GM19467 (cell line): ENCODE results near the gene IL17F.
"Not testable (repeated sequence)": the region's sequence is repeated elsewhere in the genome, so short reads cannot be mapped to it uniquely, and the experiment has no call there.

Source experiments
- ATAC-seq: cut with Tn5 transposase; IDR thresholded peaks from one replicate; pipeline ENCODE4 v1.9.1; 2021; ENCODE audit warnings: mild to moderate bottlenecking, moderate library complexity; ENCODE audit not compliant: unreplicated experiment

IL17F gene

GRCh38 chr6:52249078-52249477, 4.8 kb upstream of the IL17F start:
- ATAC-seq: no peak

GRCh38 chr6:52245425-52245824, 1.1 kb upstream of the IL17F start:
- no peak for ATAC-seq

- ATAC-seq: no peak
These were observed 912 bp downstream of the IL17F start for GRCh38 chr6:52243282-52243893.

- ATAC-seq: no peak
These were observed 2.5 kb downstream of the IL17F start for GRCh38 chr6:52241819-52242218.

- ATAC-seq: peak; percentile 58
These were observed 10.1 kb downstream of the IL17F start for GRCh38 chr6:52233975-52234823.

- no peak for ATAC-seq
These were observed 11.3 kb downstream of the IL17F start for GRCh38 chr6:52233005-52233404.

GRCh38 chr6:52231406-52232127, 12.7 kb downstream of the IL17F start:
- ATAC-seq: no peak

- ATAC-seq: no peak
These were observed 13.6 kb downstream of the IL17F start for GRCh38 chr6:52230685-52231084.

- ATAC-seq: peak; percentile 99
These were observed 16.8 kb downstream of the IL17F start for GRCh38 chr6:52227495-52227894.

GRCh38 chr6:52221302-52221701, 23.0 kb downstream of the IL17F start:
- no peak for ATAC-seq

GRCh38 chr6:52217761-52218160, 26.5 kb downstream of the IL17F start:
- ATAC-seq: no peak

- ATAC-seq: no peak
These were observed 27.2 kb downstream of the IL17F start for GRCh38 chr6:52216932-52217575.

- no peak for ATAC-seq
These were observed 28.5 kb downstream of the IL17F start for GRCh38 chr6:52215787-52216186.

- ATAC-seq: no peak
These were observed 31.2 kb downstream of the IL17F start for GRCh38 chr6:52213127-52213526.

- ATAC-seq: peak; percentile 71
These were observed 34.1 kb downstream of the IL17F start for GRCh38 chr6:52210227-52210626.

- ATAC-seq: no peak
These were observed 34.5 kb downstream of the IL17F start for GRCh38 chr6:52209770-52210169.

- no peak for ATAC-seq
These were observed 35.7 kb downstream of the IL17F start for GRCh38 chr6:52208612-52209011.

- ATAC-seq: no peak
These were observed 37.2 kb downstream of the IL17F start for GRCh38 chr6:52207066-52207465.

GRCh38 chr6:52201493-52201892, 42.8 kb downstream of the IL17F start:
- ATAC-seq: no peak

GRCh38 chr6:52201046-52201445, 43.3 kb downstream of the IL17F start:
- ATAC-seq: no peak

GRCh38 chr6:52200088-52200487, 44.2 kb downstream of the IL17F start:
- ATAC-seq: not testable (repeated sequence)
